Left lung (tissue), 10 donors: ENCODE measurements around the gene SON. TPM values are rescaled to one million over a fixed set of nuclear protein-coding genes. Genes with fewer than 3 reads are reported as not detected.

ENCODE experiments used
- ATAC-seq: fragments of 200-7000 bp; cut with Tn5 transposase; one replicate; pipeline ENCODE4 v1.9.1; 2020; ENCODE audit warnings: moderate library complexity
- DNase-seq, 4 donors: peaks; one replicate each; pipeline ENCODE4 v3.0.0-alpha.2; 2013 to 2020
- H3K27ac ChIP-seq, 2 donors: fragments of 200-600 bp; sonication (generic) in 1 of 2; one replicate each; pipeline versions ENCODE4 v1.5.0 to v1.8.0; 2020 to 2021
- H3K27me3 ChIP-seq, 2 donors: fragments of 200-600 bp; sonication (generic) in 1 of 2; one replicate each; pipeline versions ENCODE4 v1.5.0 to v1.8.0; 2020 to 2021
- H3K36me3 ChIP-seq, 2 donors: fragments of 200-600 bp; sonication (generic) in 1 of 2; one replicate each; pipeline versions ENCODE4 v1.5.0 to v1.8.0; 2020 to 2021
- H3K4me1 ChIP-seq, 2 donors: fragments of 200-600 bp; one replicate each; pipeline ENCODE4 v1.8.0; 2021
- H3K4me3 ChIP-seq, 2 donors: fragments of 200-600 bp; sonication (generic) in 1 of 2; one replicate each; pipeline versions ENCODE4 v1.5.0 to v1.8.0; 2020 to 2021; ENCODE audit warnings: mild to moderate bottlenecking in 1 of 2
- H3K9me3 ChIP-seq, 2 donors: fragments of 200-600 bp; sonication (generic) in 1 of 2; one replicate each; pipeline versions ENCODE4 v1.5.0 to v1.8.0; 2020 to 2021
- CTCF ChIP-seq, 2 donors: fragments of 200-600 bp; sonication (generic) in 1 of 2; IDR thresholded peaks; one replicate each; pipeline versions ENCODE4 v1.5.0 to v1.8.0; 2021; ENCODE audit warnings: antibody characterized with exemption in 2 of 2
- intact Hi-C, 2 donors: fragments of 100-400 bp; cut with DNase I; formaldehyde crosslinking; loops; one replicate each; pipeline versions ENCODE4 v1.11.2 to v1.14.2; 2022
- polyA plus RNA-seq, 6 donors: library from polyadenylated mRNA; unstranded; fragments of 120-200 nt; gene quantifications; one replicate each; pipeline ENCODE4 v1.2.1, GENCODE V29; 2013; ENCODE audit not compliant: insufficient read length in 6 of 6
- total RNA-seq, 2 donors: library from RNA; stranded (reverse); fragmentation: NEBNext Ultra II Directional; extraction: Animal tissue kit (Norgen Biotek cat#: 25700); gene quantifications; one replicate each; pipeline ENCODE4 v1.2.1, GENCODE V29; 2021
- donor health status: DM: no; HTN: yes; CAD: no.
- donor health status: DM: no; HTN: no; CAD: no.

The SON gene
- total and polyA plus RNA-seq, 8 donors = 237 to 454 (median 412) TPM

GRCh38 chr21:33543505-33544129 lies 779 bp downstream of the SON start:
- H3K4me3 ChIP-seq = peak overlapping the region; percentile 61 to 81
- H3K27me3 ChIP-seq = no peaks in the 10 kb centered on the region
- H3K9me3 ChIP-seq = no peaks in the 10 kb centered on the region
- no peak for TF ChIP-seq CTCF (IDR thresholded peaks at IDR 0.05)
- peaks cover 17 to 52% of the 10 kb centered on the region in 2 donors for H3K4me1 ChIP-seq
- peaks cover 0 to 31% of the 10 kb centered on the region in 2 donors for H3K36me3 ChIP-seq
- H3K27ac ChIP-seq = peak overlapping the region; percentile 99
- intact Hi-C loops = no loop called here
- DNase-seq (peak in 3 of 4 donors; percentile 70 to 92 (median 71)), ATAC-seq (peak; percentile 43)

DNA sequence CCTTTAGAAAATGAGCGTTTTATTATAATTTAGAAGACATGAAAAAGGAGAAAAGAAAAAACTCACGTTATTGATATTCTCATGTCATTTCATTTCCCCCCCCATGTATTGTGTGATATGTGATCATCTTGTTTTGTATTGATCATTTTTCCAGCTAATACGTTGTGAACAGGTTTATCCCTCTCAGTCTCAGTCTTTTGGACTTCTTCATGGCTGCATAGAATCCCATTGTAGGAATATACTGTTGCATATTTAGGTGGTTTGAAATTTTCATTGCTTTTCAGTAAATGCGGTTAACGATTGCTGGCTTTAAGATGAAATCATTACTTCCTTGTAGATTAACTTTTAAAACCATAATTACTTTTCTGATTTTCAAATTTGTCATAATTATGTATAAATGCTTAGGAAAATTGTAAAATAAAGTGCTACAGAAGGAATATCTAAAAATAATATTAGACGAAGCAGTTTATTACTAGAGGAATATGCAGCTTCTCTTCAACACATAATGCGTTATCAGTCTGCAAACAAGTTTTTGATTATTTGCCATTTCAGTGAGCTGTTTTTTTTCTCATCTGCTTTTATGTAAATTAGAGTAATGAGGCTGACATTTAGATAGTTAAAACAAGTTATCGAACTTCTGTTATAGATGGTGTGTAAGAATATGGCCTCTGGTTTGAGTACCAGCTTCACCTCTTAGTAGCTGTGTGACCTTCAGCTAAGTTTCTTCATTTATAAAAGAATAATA lies 1.8 kb downstream of the SON start:
- Histone ChIP-seq H3K4me1 (peaks cover 17 to 53% of the 10 kb centered on the region in 2 donors), H3K27me3 (no peaks in the 10 kb centered on the region), H3K36me3 (peaks cover 0 to 34% of the 10 kb centered on the region in 2 donors), H3K4me3 (peak overlapping the region; percentile 61 to 81), H3K9me3 (no peaks in the 10 kb centered on the region), H3K27ac (no peak overlapping the region)
- no peak for TF ChIP-seq CTCF (IDR thresholded peaks at IDR 0.05)
- ATAC-seq = no peak
- no peak for DNase-seq
- intact Hi-C loops = no loop called here

- intact Hi-C loops = no loop called here
- ATAC-seq = no peak
- Histone ChIP-seq H3K27ac (peak overlapping the region in 1 of 2 donors; percentile 7), H3K4me1 (peaks cover 17 to 43% of the 10 kb centered on the region in 2 donors), H3K4me3 (no peak overlapping the region), H3K36me3 (peaks cover 0 to 48% of the 10 kb centered on the region in 2 donors), H3K27me3 (no peaks in the 10 kb centered on the region), H3K9me3 (no peaks in the 10 kb centered on the region)
- TF ChIP-seq CTCF (IDR thresholded peaks at IDR 0.05) = no peak
- DNase-seq = no peak
Observed at GRCh38 chr21:33546086-33546485, 3.2 kb downstream of the SON start.

GRCh38 chr21:33549848-33550771 lies 7.3 kb downstream of the SON start:
- H3K4me1 ChIP-seq = peaks cover 12 to 31% of the 10 kb centered on the region in 2 donors
- no peak for TF ChIP-seq CTCF (IDR thresholded peaks at IDR 0.05)
- no peaks in the 10 kb centered on the region for H3K9me3 ChIP-seq
- intact Hi-C loops = no loop called here
- DNase-seq (no peak), ATAC-seq (no peak)
- peaks cover 7 to 87% of the 10 kb centered on the region in 2 donors for H3K36me3 ChIP-seq
- no peak overlapping the region for H3K4me3 ChIP-seq
- H3K27ac ChIP-seq = no peak overlapping the region
- H3K27me3 ChIP-seq = no peaks in the 10 kb centered on the region
